PC-9 (cell line): ENCODE measurements around the gene STARD13. TPM values are rescaled to one million over a fixed set of nuclear protein-coding genes. Genes with fewer than 3 reads are reported as not detected.

Experiments used
- BruUV-seq: library from RNA; stranded (reverse); fragments of 400-500 nt; replicated peaks from 2 replicates; lab custom pipeline; 2021; lab: Mats Ljungman, UMichigan
- CTCF ChIA-PET: fragments of 300-600 bp; sonication (Branson Sonifier 250); formaldehyde crosslinking; loops from one replicate; lab custom pipeline; 2022; ENCODE audit warnings: antibody characterized with exemption; lab: Charles Lee
- POLR2A ChIA-PET: fragments of 300-600 bp; sonication (Branson Sonifier 250); formaldehyde crosslinking; loops from one replicate; lab custom pipeline; 2022; ENCODE audit warnings: antibody characterized with exemption; ENCODE audit not compliant: unreplicated experiment; lab: Charles Lee
- DNase-seq, 2 experiments: peaks; one replicate each; pipeline versions ENCODE4 v3.0.0 to v3.0.0-alpha.2; 2015 to 2022; ENCODE audit warnings: mixed read lengths in 1 of 2
- H2AFZ ChIP-seq: fragments of 200-600 bp; sonication (generic); 2 replicates; pipeline ENCODE4 v1.8.1; 2017; ENCODE audit warnings: antibody characterized with exemption
- H3F3A ChIP-seq: fragments of 200-600 bp; sonication (generic); 2 replicates; pipeline ENCODE4 v1.8.1; 2017; ENCODE audit warnings: antibody characterized with exemption, mild to moderate bottlenecking, low read depth; ENCODE audit not compliant: insufficient read depth
- H3K27ac ChIP-seq: fragments of 200-600 bp; sonication (generic); 2 replicates; pipeline ENCODE4 v1.6.1; 2016; ENCODE audit warnings: mixed run types
- H3K27me3 ChIP-seq: fragments of 200-600 bp; sonication (generic); 2 replicates; pipeline ENCODE4 v1.6.1; 2016; ENCODE audit warnings: low read depth, mixed run types; ENCODE audit not compliant: insufficient read depth
- H3K36me3 ChIP-seq: fragments of 200-600 bp; sonication (generic); 2 replicates; pipeline ENCODE4 v1.6.1; 2016; ENCODE audit warnings: low read depth, mixed run types
- H3K4me1 ChIP-seq: fragments of 200-600 bp; sonication (generic); replicated peaks from 2 replicates; pipeline ENCODE4 v1.6.1; 2016; ENCODE audit warnings: mixed run types; ENCODE audit not compliant: insufficient read depth
- H3K4me2 ChIP-seq: fragments of 200-600 bp; sonication (generic); 2 replicates; pipeline ENCODE4 v1.6.1; 2017; ENCODE audit warnings: mixed run types
- H3K4me3 ChIP-seq: fragments of 200-600 bp; sonication (generic); 2 replicates; pipeline ENCODE4 v1.6.1; 2016; ENCODE audit warnings: mixed run types
- H3K79me2 ChIP-seq: fragments of 200-600 bp; sonication (generic); 2 replicates; pipeline ENCODE4 v1.6.1; 2017; ENCODE audit warnings: low read depth, mixed run types
- H3K9me2 ChIP-seq: fragments of 200-600 bp; sonication (generic); 2 replicates; pipeline ENCODE4 v1.8.1; 2017; ENCODE audit warnings: mild to moderate bottlenecking; ENCODE audit not compliant: insufficient read depth
- H3K9me3 ChIP-seq: fragments of 200-600 bp; sonication (generic); 2 replicates; pipeline ENCODE4 v1.8.1; 2016; ENCODE audit warnings: low read depth; ENCODE audit not compliant: insufficient read depth
- H4K20me1 ChIP-seq: fragments of 200-600 bp; sonication (generic); 2 replicates; pipeline ENCODE4 v1.8.1; 2017; ENCODE audit not compliant: insufficient read depth
- CTCF ChIP-seq: fragments of 200-600 bp; sonication (generic); conservative IDR thresholded peaks from 2 replicates; pipeline ENCODE4 v1.6.1; 2017; ENCODE audit warnings: mixed run types, antibody characterized with exemption, mild to moderate bottlenecking, moderate library complexity
- EZH2 ChIP-seq: fragments of 200-600 bp; sonication (generic); IDR thresholded peaks from 2 replicates; pipeline ENCODE4 v1.8.0; 2017; ENCODE audit warnings: antibody characterized with exemption, low read depth
- intact Hi-C: fragments of 100-400 bp; cut with micrococcal nuclease; formaldehyde crosslinking; loops from one replicate; pipeline ENCODE4 v1.10.0; 2022; ENCODE audit not compliant: unreplicated experiment
- total RNA-seq: library from RNA; stranded (reverse); gene quantifications from 2 replicates; pipeline ENCODE4 v1.2.3, GENCODE V29; 2021

The STARD13 gene
- total RNA-seq, 1 experiment from 2014 or later: 19.6 TPM

GRCh38 chr13:33060815-33061214 is 224.7 kb downstream of the STARD13 start:
- H3K4me3 ChIP-seq: no peak overlapping the region
- H3K4me1 ChIP-seq: no peaks in the 10 kb centered on the region
- no peaks in the 10 kb centered on the region for H3K9me3 ChIP-seq
- H3K9me2 ChIP-seq: no peaks in the 10 kb centered on the region
- CTCF ChIA-PET: no interaction called here
- POLR2A ChIA-PET: no interaction called here
- no peak for DNase-seq
- H3F3A ChIP-seq: no peaks in the 10 kb centered on the region
- H3K79me2 ChIP-seq: no peaks in the 10 kb centered on the region
- H3K36me3 ChIP-seq: no peaks in the 10 kb centered on the region
- intact Hi-C loops: no loop called here
- TF ChIP-seq CTCF (no peak), EZH2 (no peak)
- BruUV-seq: no TSS peak
- H3K27me3 ChIP-seq: no peaks in the 10 kb centered on the region
- H3K27ac ChIP-seq: no peak overlapping the region
- H3K4me2 ChIP-seq: no peak overlapping the region
- no peak overlapping the region for H2AFZ ChIP-seq
- no peaks in the 10 kb centered on the region for H4K20me1 ChIP-seq

GRCh38 chr13:33058776-33059327 is 226.7 kb downstream of the STARD13 start:
- Histone ChIP-seq H2AFZ (no peak overlapping the region), H3K79me2 (no peaks in the 10 kb centered on the region), H3K4me1 (no peaks in the 10 kb centered on the region), H3K9me3 (no peaks in the 10 kb centered on the region), H3K27me3 (no peaks in the 10 kb centered on the region), H3K4me2 (no peak overlapping the region), H4K20me1 (no peaks in the 10 kb centered on the region), H3F3A (no peaks in the 10 kb centered on the region), H3K9me2 (no peaks in the 10 kb centered on the region), H3K27ac (no peak overlapping the region), H3K4me3 (no peak overlapping the region), H3K36me3 (no peaks in the 10 kb centered on the region)
- TF ChIP-seq EZH2: no peak
- no peak for TF ChIP-seq CTCF
- ChIA-PET CTCF (no interaction called here), POLR2A (no interaction called here)
- no TSS peak for BruUV-seq
- no peak for DNase-seq
- intact Hi-C loops: no loop called here

- no TSS peak for BruUV-seq
- no peaks in the 10 kb centered on the region for H3K4me1 ChIP-seq
- no peak overlapping the region for H3K27ac ChIP-seq
- no peak for DNase-seq
- H3K4me3 ChIP-seq: no peak overlapping the region
- CTCF ChIA-PET: interaction anchor here (0.6 kb wide), 1 partner anchor 486 kb away, joined by 4 read pairs; no protein-coding TSS in a partner anchor
- no peaks in the 10 kb centered on the region for H3F3A ChIP-seq
- no peaks in the 10 kb centered on the region for H3K79me2 ChIP-seq
- H3K36me3 ChIP-seq: no peaks in the 10 kb centered on the region
- intact Hi-C loops: no loop called here
- no peaks in the 10 kb centered on the region for H3K27me3 ChIP-seq
- POLR2A ChIA-PET: interaction anchor here (0.6 to 0.7 kb wide), 2 partner anchors 8 to 663 kb away, joined by 3 to 4 read pairs; no protein-coding TSS in a partner anchor
- no peak for TF ChIP-seq EZH2
- TF ChIP-seq CTCF: peak; percentile 49; the same call in 1 of the 2 replicates
- H3K9me2 ChIP-seq: no peaks in the 10 kb centered on the region
- no peak overlapping the region for H3K4me2 ChIP-seq
- H2AFZ ChIP-seq: no peak overlapping the region
- no peaks in the 10 kb centered on the region for H3K9me3 ChIP-seq
- H4K20me1 ChIP-seq: no peaks in the 10 kb centered on the region
Observed at GRCh38 chr13:33057019-33057780, 228.4 kb downstream of the STARD13 start.
